Effector memory CD4-positive, alpha-beta T cell (primary cell): ENCODE measurements around the gene MARCHF4.

ENCODE experiments used
- DNase-seq, 3 donors: peaks; one replicate each; pipeline ENCODE4 v3.0.0-alpha.2; 2020
- H3K27ac ChIP-seq: 2 replicates; pipeline ENCODE4 v1.7.0; 2013; ENCODE audit warnings: mild to moderate bottlenecking, low read length, moderate library complexity; ENCODE audit not compliant: insufficient read depth, poor library complexity, severe bottlenecking
- H3K27me3 ChIP-seq: replicated peaks from 2 replicates; pipeline ENCODE4 v1.7.0; 2013; ENCODE audit warnings: mild to moderate bottlenecking, low read length; ENCODE audit not compliant: insufficient read depth, control insufficient read depth, poor library complexity, severe bottlenecking
- H3K36me3 ChIP-seq: 2 replicates; pipeline ENCODE4 v1.7.0; 2013; ENCODE audit warnings: mild to moderate bottlenecking, low read length, moderate library complexity; ENCODE audit not compliant: control insufficient read depth, insufficient read depth
- H3K4me1 ChIP-seq: 2 replicates; pipeline ENCODE4 v1.7.0; 2013; ENCODE audit warnings: low read length, mild to moderate bottlenecking; ENCODE audit not compliant: control insufficient read depth, insufficient read depth, poor library complexity, severe bottlenecking
- H3K4me3 ChIP-seq: 2 replicates; pipeline ENCODE4 v1.7.0; 2013; ENCODE audit warnings: low read length, low read depth, mild to moderate bottlenecking; ENCODE audit not compliant: insufficient read depth, poor library complexity, severe bottlenecking
- H3K9me3 ChIP-seq: 2 replicates; pipeline ENCODE4 v1.7.0; 2013; ENCODE audit warnings: mild to moderate bottlenecking, low read length, moderate library complexity; ENCODE audit not compliant: control insufficient read depth
- total RNA-seq, 3 donors: gene quantifications; one replicate each; lab custom pipeline; 2026; lab: John Stamatoyannopoulos, UW

MARCHF4 gene, protein sequence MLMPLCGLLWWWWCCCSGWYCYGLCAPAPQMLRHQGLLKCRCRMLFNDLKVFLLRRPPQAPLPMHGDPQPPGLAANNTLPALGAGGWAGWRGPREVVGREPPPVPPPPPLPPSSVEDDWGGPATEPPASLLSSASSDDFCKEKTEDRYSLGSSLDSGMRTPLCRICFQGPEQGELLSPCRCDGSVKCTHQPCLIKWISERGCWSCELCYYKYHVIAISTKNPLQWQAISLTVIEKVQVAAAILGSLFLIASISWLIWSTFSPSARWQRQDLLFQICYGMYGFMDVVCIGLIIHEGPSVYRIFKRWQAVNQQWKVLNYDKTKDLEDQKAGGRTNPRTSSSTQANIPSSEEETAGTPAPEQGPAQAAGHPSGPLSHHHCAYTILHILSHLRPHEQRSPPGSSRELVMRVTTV
- total RNA-seq = 0 reads per million in 3 donors

DNA sequence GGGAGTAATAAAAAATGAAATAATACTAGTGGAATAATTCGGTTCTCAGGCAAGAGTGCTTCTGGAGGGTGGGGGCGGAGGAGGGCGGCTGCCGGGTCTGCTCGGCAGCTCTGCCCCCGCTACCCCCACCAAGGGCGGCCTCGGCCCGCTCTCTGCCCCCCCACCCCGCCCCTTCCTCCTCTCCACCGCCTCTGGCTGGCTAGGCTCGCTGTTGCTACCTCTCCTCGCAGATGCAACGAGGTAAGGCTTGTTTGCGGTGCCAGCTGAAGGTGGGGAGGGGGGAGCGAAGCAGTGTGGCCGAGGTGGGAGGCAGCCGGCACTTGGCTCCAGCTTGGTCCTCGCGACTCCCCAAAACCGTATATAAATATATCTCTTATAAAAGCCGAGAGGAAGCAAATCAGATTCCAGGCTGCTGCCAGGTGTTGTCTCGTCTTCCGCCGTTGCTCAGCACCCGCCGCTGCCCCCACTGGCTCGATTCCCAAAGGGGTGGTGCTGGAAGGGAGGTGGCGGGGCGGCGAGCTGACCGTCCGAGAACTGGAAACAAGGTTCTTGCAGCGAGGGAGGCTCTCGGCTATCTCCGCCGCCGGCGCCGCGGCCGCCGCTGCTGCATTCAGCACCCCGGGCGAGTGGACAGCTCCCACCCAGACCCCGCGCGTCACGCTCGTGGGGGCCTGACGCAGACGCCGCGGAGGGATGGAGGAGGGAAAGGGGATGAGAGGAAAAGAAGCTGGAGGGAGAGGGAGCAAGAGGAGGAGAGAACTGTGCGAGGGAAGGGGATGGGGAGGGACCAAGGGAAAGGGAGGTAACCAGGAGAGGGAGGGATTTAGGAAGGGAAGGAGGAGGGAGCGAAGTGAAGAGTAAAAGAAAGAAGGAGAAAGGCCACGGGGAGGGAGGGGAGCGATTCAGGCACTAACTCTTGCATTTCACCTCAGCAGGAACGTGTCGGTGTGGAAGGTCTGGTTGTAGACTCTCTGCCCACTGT is at the start of gene MARCHF4:
TSS of gene MARCHF4 (minus strand) at position 763 of the 982 bp plus-strand sequence. CDS start 2,223 bp downstream, outside the sequence.
- no peak within 1 kb of the TSS for H3K27ac ChIP-seq

DNA sequence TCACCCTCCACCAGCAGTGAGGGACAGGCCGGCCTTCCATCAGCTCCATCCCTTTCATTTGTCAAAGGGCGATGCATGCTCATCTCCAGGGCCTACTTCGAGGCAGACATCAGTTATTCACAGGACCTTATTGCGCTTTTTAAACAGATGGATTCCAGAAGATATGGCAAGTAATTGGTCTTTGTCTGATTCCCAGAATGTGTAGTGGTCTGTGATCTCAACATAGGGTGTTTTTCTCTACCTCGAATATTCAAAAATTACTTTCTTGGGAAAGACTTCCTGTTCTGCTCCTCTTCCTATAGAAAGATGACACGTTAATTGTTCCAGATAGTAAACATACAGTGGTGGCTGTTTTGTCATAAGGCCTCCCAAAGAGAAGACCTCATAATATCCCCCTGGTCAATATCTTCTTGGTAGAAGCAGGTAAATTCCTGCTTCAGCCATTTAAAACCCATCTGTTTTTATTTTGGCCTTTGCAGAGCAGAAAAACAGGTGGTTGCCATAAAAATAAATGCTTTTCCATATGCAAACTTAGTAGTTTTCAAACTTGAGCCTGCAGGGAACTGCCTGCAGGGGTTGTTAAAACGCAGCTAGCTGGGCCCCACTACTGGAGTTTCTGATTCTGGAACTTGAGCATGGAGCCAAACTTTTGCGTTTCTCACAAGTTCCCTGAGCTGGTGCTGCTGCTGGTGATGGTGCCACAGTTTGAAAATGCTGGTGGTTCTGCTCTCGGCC is 48.3 kb upstream of the MARCHF4 start:
- Histone ChIP-seq H3K9me3 (no peaks in the 10 kb centered on the region), H3K4me1 (no peaks in the 10 kb centered on the region), H3K27me3 (no peaks in the 10 kb centered on the region), H3K4me3 (no peak overlapping the region), H3K36me3 (peaks cover 61% of the 10 kb centered on the region), H3K27ac (no peak overlapping the region)
- no peak for DNase-seq

More for the DNA sequence above, at the start of gene MARCHF4:
- peak; percentile 14 to 34 (median 28) for DNase-seq
- Histone ChIP-seq H3K9me3 (no peaks in the 10 kb centered on the region), H3K27me3 (peaks cover 32% of the 10 kb centered on the region), H3K4me1 (peaks cover 16% of the 10 kb centered on the region), H3K36me3 (no peaks in the 10 kb centered on the region), H3K4me3 (peak within 1 kb of the TSS; percentile 37)

DNA sequence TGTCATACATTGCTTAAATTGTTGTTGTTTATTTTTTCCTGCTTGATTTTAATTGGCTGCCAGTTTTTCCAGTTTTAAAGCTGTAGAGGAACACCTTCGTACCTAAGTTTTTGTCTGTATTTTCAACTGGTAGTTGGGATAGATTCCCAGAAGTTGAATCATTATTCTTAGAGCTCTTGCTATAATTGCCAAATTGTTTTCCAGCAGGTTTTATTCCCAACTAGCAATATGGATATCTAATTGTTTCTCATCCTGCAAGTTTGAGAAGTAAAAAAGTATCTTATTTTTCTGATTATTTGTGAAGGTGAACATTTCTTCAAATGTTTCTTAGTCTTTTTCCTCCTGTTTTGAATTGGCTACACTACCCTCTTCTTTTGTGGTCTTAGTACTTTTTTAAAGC is 46.7 kb upstream of the MARCHF4 start:
- H3K36me3 ChIP-seq = peaks cover 46% of the 10 kb centered on the region

DNA sequence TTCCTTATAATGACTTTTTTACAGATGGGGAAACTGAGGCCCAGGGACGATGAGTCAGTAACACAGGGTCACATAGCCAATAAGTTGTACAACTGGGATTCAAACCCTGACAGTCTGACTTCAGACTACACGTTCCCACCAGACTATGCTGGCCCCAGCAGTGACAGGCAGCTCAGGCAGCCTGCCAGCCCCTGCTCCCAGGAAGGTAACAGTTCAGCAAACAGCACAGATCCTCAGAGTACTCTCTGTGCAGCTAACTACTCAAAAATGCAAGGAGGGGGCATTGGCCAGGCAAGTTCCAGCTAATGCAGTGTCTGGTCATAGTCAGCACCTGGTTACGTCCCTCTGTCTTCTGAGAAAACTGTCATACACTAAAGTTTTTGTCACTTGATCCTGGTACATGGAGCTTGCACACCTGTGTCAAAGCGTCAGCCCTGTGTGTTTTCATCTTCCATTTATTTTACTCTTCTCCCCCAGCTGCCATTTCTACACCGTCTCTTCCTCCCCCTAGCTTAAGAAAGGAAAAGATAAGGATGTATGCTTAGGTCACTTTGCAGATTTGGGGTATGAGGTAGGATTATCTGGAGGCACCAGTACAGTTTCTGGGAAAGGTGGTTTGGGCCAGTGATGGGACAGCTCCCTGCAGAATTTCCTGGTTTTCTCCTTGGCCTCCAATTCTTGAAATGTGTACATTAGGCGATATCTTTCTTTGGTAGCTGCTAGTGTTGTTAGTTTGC is 44.5 kb upstream of the MARCHF4 start:
- Histone ChIP-seq H3K4me3 (no peak overlapping the region), H3K36me3 (peaks cover 23% of the 10 kb centered on the region), H3K9me3 (no peaks in the 10 kb centered on the region), H3K27me3 (no peaks in the 10 kb centered on the region), H3K27ac (no peak overlapping the region), H3K4me1 (peaks cover 6% of the 10 kb centered on the region)
- DNase-seq = no peak

More for the DNA sequence above, 46.7 kb upstream of the MARCHF4 start:
- Histone ChIP-seq H3K4me3 (no peak overlapping the region), H3K27me3 (no peaks in the 10 kb centered on the region), H3K4me1 (no peaks in the 10 kb centered on the region), H3K9me3 (no peaks in the 10 kb centered on the region), H3K27ac (no peak overlapping the region)
- DNase-seq = no peak

DNA sequence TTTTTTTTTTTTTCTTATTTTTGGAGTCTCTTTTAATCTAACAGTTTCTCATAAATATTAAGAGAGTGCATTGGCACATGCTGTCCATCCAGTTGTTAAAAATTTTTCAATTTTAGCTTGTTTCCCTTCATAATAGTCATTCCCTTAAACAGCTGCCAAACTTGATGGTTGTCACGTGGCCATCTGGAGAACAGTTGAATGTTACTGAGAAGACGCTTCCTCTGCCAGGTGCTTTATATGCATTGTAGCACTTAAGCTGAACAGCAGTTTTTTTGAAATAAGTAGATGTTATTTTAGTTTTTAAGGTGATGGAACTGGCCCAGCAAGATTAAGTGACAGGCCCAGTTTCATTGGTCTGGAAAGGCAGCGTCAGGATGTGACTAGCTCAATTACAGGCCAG is 43.3 kb upstream of the MARCHF4 start:
- no peaks in the 10 kb centered on the region for H3K9me3 ChIP-seq
- H3K4me3 ChIP-seq = no peak overlapping the region
- DNase-seq = no peak
- peaks cover 6% of the 10 kb centered on the region for H3K4me1 ChIP-seq
- peaks cover 12% of the 10 kb centered on the region for H3K36me3 ChIP-seq
- H3K27me3 ChIP-seq = no peaks in the 10 kb centered on the region
- H3K27ac ChIP-seq = no peak overlapping the region

DNA sequence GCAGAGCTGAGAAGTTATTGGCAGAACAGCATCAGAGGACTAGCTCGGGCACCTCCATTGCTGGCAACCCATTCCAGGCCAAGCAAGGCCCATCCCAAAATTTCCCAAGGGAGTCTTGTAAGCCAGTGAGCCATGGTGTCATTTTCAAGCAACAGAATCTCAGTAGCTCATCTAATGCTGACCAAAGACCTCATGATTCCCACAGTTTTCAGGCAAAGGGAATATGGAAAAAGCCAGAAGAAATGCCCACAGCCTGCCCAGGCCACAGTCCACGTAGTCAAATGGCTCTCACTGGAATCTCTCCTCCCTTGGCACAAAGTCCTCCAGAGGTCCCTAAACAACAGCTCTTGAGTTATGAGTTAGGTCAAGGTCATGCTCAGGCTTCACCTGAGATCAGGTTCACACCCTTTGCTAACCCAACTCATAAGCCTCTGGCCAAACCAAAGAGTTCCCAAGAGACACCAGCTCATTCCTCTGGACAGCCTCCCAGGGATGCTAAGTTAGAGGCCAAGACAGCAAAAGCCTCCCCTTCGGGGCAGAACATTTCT is 42.6 kb upstream of the MARCHF4 start:
- no peak for DNase-seq
- no peak overlapping the region for H3K4me3 ChIP-seq
- no peaks in the 10 kb centered on the region for H3K9me3 ChIP-seq
- H3K27ac ChIP-seq = no peak overlapping the region
- peaks cover 6% of the 10 kb centered on the region for H3K36me3 ChIP-seq
- H3K27me3 ChIP-seq = no peaks in the 10 kb centered on the region
- peaks cover 6% of the 10 kb centered on the region for H3K4me1 ChIP-seq

DNA sequence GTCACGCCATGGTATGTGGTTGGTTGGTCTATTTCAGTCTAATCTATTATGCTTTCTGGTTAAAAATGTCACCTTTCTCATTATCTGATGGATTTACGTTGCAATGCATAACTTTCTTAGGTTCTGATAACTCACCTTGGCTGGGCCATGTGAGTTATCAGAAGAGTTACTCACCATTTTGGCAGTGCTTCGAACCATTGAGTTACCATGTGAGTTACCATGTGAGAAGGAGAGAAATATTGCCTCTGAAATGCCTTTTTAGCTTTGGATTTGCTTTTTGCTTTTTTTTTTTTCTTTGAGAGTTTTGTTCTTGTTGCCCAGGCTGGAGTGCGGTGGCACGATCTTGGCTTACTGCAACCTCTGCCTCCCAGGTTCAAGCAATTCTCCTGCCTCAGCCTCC is 41.6 kb upstream of the MARCHF4 start:
- Histone ChIP-seq H3K4me1 (peaks cover 6% of the 10 kb centered on the region), H3K9me3 (no peaks in the 10 kb centered on the region), H3K27ac (no peak overlapping the region), H3K36me3 (peaks cover 6% of the 10 kb centered on the region), H3K4me3 (no peak overlapping the region), H3K27me3 (no peaks in the 10 kb centered on the region)
- DNase-seq = no peak

DNA sequence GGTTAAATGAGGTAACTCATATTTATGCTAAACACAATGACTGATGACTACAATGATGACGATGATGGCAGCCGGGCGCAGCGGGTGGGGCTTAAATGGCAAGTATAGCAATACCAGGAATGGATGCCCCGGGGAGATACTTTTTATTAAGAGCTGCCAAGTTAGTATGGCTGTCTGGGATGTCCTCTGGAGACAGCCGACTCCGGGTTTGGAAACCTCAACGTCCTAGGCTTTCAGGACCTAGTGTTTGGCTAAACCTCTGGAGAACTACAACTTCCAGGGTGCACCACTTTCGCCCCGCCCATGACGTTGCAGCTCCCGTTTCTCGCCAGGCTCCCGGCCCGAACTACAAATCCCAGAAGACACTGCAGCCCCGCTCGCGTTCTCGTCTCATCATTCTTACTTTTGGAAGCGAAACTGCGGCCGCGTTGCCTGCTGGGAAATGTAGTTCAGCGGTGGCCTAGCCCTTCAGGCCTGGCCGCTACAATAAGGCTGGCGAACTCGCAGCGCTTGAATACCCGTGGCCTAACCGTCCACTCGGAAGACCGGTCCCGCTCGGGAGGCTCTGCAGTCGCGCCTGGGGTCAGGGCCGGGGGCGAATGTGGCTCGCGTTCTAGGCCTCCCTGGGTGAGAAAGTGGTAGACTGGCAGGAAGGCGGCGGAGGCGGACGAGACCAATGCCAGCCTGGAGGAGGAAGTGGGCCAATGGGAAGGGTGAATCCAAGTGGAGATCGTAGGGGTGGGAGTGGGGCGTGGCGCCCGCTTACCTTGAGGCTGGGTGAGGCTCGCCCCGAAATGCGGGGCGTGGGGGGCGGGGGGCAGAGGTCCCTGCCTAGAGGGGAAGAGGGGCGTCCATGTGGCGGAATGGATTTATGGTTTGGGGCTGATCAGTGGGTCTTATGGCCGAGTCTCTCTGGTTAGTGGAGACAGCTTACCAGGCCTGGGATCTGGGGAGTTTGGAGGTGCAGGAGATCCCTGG is 40.0 kb upstream of the MARCHF4 start, which contains the start of gene SMARCAL1:
TSS of gene SMARCAL1 (plus strand) at position 463 of the 978 bp plus-strand sequence. CDS start 2,221 bp downstream, outside the sequence.
- Histone ChIP-seq H3K27ac (peak within 1 kb of the TSS; percentile 81), H3K4me1 (peaks cover 6% of the 10 kb centered on the region), H3K4me3 (peak within 1 kb of the TSS; percentile 89), H3K36me3 (peaks cover 6% of the 10 kb centered on the region), H3K9me3 (no peaks in the 10 kb centered on the region), H3K27me3 (no peaks in the 10 kb centered on the region)
- peak; percentile 91 to 97 (median 96) for DNase-seq
